GM18909 (cell line): ENCODE results near the gene WFIKKN1.

Experiments used
- ATAC-seq: cut with Tn5 transposase; IDR thresholded peaks from one replicate; pipeline ENCODE4 v1.9.1; 2021; ENCODE audit warnings: mild to moderate bottlenecking; ENCODE audit not compliant: unreplicated experiment, poor library complexity

The WFIKKN1 gene

GRCh38 chr16:635573-636205, 4.9 kb downstream of the WFIKKN1 start:
- peak; percentile 3 for ATAC-seq

GRCh38 chr16:636206-637080, 5.7 kb downstream of the WFIKKN1 start, which contains the start of gene METTL26:
Gene METTL26, minus strand, starts transcription at chr16:636305. Its CDS starts 15 bp downstream, at chr16:636290.
- ATAC-seq: peak; percentile 78

- no peak for ATAC-seq
Measured at GRCh38 chr16:637081-638018, 6.6 kb downstream of the WFIKKN1 start.

- no peak for ATAC-seq
Measured at GRCh38 chr16:638034-638543, 7.3 kb downstream of the WFIKKN1 start.

- ATAC-seq: no peak
Measured at GRCh38 chr16:638836-639235, 8.1 kb downstream of the WFIKKN1 start.

GRCh38 chr16:640614-641013, 9.8 kb downstream of the WFIKKN1 start:
- no peak for ATAC-seq

GRCh38 chr16:641326-642188, 10.8 kb downstream of the WFIKKN1 start, which contains the start of gene MCRIP2:
Gene MCRIP2, plus strand, starts transcription at chr16:641828. Its CDS starts 164 bp downstream, at chr16:641992.
- ATAC-seq: peak; percentile 50

GRCh38 chr16:642189-643049, 11.6 kb downstream of the WFIKKN1 start:
- ATAC-seq: peak; percentile 48

GRCh38 chr16:643050-643368, 12.2 kb downstream of the WFIKKN1 start:
- ATAC-seq: no peak

GRCh38 chr16:644556-644955, 13.8 kb downstream of the WFIKKN1 start:
- ATAC-seq: no peak

GRCh38 chr16:645852-646678, 15.3 kb downstream of the WFIKKN1 start:
- ATAC-seq: no peak

GRCh38 chr16:646679-647172, 15.9 kb downstream of the WFIKKN1 start:
- ATAC-seq: no peak

GRCh38 chr16:647173-647902, 16.6 kb downstream of the WFIKKN1 start:
- no peak for ATAC-seq

- ATAC-seq: no peak
Measured at GRCh38 chr16:648071-648780, 17.4 kb downstream of the WFIKKN1 start.

- peak; percentile 75 for ATAC-seq
Measured at GRCh38 chr16:648781-649589, 18.2 kb downstream of the WFIKKN1 start, which contains the start of gene WDR90. Gene WDR90, plus strand, starts transcription at chr16:649365. Its CDS starts 52 bp downstream, at chr16:649417.
